Measurements from ENCODE around the gene CES1.

GRCh38 chr16:55849536-55849935 is 16.6 kb upstream of the CES1 start:
- TF ChIP-seq POLR2A (IDR thresholded peaks at IDR 0.05) (no peak), EP300 (IDR thresholded peaks at IDR 0.05) (no peak), POLR2AphosphoS5 (IDR thresholded peaks at IDR 0.05) (no peak)
- TF ChIP-seq, protein P1, sequence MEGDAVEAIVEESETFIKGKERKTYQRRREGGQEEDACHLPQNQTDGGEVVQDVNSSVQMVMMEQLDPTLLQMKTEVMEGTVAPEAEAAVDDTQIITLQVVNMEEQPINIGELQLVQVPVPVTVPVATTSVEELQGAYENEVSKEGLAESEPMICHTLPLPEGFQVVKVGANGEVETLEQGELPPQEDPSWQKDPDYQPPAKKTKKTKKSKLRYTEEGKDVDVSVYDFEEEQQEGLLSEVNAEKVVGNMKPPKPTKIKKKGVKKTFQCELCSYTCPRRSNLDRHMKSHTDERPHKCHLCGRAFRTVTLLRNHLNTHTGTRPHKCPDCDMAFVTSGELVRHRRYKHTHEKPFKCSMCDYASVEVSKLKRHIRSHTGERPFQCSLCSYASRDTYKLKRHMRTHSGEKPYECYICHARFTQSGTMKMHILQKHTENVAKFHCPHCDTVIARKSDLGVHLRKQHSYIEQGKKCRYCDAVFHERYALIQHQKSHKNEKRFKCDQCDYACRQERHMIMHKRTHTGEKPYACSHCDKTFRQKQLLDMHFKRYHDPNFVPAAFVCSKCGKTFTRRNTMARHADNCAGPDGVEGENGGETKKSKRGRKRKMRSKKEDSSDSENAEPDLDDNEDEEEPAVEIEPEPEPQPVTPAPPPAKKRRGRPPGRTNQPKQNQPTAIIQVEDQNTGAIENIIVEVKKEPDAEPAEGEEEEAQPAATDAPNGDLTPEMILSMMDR (IDR thresholded peaks at IDR 0.05) = no peak
